ENCODE data around the gene OSGEP.

Gene OSGEP

DNA sequence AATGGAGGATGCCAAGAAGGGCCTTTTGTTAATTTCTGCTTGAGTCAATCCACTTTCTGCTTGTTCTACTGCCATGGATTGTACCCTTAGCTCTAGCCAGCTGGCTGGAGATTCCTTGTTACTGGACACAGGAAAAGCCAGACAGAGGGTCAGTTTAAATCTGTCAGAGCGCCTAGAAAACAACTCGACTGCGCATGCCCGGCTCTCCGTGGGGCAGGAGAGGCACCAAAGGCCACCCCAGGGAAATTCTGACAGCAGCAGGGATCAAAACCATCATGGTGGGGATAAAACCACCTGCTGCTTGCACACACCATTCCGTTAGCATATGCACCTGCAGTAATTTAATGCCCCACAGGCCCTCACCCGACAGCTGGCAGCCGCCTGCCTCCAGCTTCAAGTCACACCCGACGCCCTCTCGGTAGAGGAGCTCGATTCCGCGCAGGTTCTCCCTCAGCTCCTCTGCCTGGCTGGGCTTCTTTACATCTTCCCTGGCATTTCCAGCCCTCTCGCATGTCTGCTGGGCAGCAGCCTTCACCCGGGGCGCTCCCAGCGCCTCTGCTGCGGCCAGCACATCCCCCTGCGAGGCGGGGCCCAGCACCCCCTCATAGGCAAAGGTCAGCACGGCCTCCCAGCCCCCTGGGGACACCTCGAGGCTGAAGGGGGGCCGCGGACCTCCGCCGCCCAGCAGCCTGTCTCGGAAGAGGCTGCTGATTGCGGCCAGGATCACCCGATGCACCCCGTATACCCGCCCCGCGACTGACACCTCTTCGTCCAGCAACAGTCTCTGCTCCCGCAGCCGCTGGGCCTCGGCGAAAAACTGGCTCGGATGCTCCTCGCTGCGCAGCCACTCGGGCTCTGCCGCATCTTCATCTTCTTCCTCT is 19.7 kb downstream of the OSGEP start:
- no peak for DNase-seq (ENCODE audit: low read depth in 2 of 3, low spot score in 1 of 3)

GRCh38 chr14:20429801-20430669 is 24.6 kb downstream of the OSGEP start:
- no peak for DNase-seq (ENCODE audit: low read depth in 2 of 3, low spot score in 1 of 3)

- DNase-seq (ENCODE audit: low read depth in 2 of 3, low spot score in 1 of 3): no peak
These were observed 25.8 kb downstream of the OSGEP start for GRCh38 chr14:20428802-20429201.

DNA sequence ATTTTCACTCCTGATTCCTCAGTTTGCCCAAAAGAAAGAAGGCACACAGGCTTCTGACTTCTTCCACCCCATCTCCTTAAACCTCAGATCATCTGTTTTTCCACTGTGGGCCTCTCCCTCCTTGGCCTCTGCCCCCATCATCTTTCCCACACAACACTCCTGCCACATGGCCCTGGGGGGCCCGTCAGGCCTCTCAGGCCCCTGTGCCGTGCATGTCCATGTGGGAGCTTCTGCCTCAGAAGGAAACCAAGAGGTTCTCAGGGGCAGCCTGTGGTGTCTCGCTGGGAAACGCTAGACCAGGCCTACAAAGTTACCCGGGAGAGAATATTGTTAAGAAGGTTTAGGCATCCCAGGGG is 26.6 kb downstream of the OSGEP start:
- no peak for DNase-seq (ENCODE audit: low read depth in 2 of 3, low spot score in 1 of 3)

DNA sequence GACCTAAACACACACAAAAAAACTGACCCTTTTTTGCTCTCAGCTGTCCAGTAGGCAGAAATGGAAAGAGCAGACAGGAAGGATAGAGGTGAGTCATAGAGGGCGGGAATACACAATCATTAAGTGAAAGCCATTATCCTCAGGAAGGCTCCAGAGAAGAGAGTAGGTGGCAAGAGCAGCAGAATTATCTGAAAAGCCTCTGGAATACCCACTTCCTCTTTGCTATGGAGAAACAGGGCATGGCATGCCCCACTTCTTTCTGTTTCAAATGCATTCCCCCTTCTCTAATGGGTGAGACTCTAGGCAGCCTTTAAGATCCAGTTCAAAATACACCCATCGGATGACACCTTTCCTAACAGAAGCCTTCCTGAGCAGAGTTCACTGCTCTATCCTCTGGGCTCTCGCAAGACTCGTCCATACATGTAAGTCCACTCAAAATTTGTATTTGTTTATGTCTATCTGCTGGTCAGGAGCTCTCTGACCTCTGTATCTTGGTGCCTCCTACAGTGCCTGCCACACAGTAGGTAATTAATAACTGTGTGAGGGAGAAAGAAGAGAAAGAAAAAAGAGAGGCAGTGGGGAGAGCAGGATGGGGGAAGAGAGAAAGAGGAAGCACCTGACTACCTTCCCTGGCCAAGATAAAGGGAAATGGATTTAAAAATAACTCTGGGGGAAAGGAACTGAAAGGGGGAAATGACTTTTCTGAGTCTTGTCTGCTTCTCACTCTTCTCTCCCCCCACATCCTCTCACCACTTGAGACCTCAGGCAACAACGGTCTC is 27.2 kb downstream of the OSGEP start:
- DNase-seq (ENCODE audit: low read depth in 2 of 3, low spot score in 1 of 3): no peak

DNA sequence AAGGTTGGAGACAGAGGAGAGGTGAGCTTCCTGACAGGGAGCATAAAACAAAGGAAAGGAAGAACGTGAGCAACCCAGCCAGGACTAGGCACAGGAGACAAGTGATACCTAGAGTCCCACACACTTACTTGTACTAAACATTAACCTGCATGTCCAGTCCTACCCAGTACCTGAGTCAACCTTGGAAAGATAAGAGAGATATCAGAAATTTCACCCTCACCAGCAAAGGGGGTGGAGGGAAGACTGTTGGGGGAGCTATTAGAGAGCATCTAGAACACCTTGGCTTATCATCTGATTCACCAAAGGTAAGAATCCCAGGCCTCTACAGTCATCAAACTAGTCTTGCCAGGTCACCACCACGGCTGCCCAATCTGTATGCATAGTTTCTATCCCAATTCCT is 29.8 kb downstream of the OSGEP start:
- DNase-seq (ENCODE audit: low read depth in 2 of 3, low spot score in 1 of 3): no peak

- DNase-seq (ENCODE audit: low read depth in 2 of 3, low spot score in 1 of 3): no peak
These were observed 31.7 kb downstream of the OSGEP start for GRCh38 chr14:20422886-20423285.

DNA sequence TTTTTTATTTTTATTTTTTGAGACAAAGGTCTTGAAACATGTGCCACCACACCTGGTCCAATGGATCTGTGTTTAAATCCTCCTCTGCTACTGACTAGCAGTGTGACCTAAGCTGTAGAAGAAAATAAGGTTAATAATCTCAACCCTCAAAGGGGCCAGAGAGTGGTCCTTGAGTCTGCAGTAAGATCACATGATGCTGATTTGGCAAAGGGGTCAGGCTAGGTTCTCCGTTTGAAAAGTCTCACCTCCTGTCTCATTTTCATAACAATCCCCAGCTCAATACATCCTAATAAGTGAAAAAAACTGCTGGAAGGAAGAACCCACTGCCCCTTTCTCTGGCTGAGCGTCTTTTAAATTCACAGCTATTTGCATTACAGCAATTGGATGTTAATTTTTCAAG is 33.3 kb downstream of the OSGEP start:
- no peak for DNase-seq (ENCODE audit: low read depth in 2 of 3, low spot score in 1 of 3)

DNA sequence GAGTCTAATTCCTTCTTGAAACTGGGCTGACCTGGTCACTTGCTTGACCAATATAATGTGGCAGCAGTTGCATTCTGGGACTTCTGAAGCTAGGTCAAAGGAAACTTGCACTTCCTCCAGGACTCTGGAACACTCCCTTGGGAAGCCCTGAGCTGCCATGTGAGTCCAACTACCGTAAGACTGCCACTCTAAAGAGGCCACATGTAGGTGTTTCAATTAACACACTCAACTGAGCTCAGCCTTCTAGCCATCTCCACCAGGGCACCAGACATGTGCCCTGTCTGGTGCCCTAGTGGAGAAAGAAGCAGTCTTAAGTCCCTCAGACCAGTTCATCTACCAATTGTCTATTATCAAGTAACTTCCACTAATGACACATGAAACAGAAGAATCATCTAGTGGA is 35.2 kb downstream of the OSGEP start:
- DNase-seq (ENCODE audit: low read depth in 2 of 3, low spot score in 1 of 3): no peak

DNA sequence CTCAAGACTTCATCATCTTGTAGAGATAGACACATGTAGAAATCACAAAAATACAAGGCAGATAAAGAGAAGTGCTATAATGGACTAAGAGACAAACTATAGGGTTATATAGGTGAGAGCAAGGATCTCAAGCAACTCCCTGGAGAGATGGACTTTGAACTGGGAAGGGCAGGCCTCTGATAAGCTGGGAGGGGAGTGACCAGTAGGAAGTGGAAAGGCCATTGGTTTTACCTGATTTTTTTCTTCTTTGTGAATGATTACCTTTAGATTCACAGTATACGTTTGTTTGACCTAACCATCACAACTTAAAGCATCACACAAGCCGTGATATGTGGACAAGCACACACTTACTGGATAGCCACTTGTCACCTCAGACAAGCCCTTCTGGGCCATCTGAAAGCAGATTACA is 36.1 kb downstream of the OSGEP start:
- no peak for DNase-seq (ENCODE audit: low read depth in 2 of 3, low spot score in 1 of 3)

GRCh38 chr14:20417250-20418186 is 37.1 kb downstream of the OSGEP start:
- no peak for DNase-seq (ENCODE audit: low read depth in 2 of 3, low spot score in 1 of 3)

DNA sequence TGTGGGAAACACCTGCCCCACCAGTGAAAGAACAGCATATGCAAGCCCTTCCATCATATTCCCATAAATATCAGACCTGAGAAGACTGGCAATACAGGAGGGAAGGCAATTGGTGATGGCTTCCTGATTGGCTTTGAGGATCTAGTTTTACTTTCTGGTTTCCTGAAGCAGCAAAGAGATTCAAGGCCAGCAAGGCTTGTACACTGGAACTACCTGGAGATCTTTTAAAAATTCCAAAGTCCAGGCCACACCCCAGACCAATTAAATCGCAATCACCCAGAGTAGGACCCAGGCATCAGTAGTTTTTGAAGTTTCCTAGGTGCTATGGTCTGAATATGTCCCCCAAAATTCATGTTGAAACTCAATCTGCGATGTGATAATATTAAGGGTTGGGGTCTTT is 38.4 kb downstream of the OSGEP start:
- no peak for DNase-seq (ENCODE audit: low read depth in 2 of 3, low spot score in 1 of 3)

GRCh38 chr14:20415782-20416206 is 38.8 kb downstream of the OSGEP start:
- DNase-seq (ENCODE audit: low read depth in 2 of 3, low spot score in 1 of 3): peak in 1 of 3 donors; percentile 51

DNA sequence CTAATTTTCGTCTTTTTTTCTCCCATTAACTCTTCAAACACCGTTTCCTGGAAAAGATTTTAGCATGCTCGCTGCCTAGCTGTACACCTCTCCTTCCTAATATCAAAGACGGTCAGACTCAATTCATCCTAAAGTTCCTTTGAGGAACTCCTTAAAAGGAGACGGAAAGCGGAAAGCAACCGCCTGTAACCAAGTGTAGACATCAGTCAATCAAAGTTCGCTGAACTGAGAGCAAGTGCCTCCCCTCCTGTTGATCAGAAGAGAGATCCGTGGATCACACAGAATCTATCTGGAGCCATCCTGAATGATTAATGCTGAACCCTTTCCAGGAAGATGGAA is 40.9 kb downstream of the OSGEP start:
- DNase-seq (ENCODE audit: low read depth in 2 of 3, low spot score in 1 of 3): no peak

DNA sequence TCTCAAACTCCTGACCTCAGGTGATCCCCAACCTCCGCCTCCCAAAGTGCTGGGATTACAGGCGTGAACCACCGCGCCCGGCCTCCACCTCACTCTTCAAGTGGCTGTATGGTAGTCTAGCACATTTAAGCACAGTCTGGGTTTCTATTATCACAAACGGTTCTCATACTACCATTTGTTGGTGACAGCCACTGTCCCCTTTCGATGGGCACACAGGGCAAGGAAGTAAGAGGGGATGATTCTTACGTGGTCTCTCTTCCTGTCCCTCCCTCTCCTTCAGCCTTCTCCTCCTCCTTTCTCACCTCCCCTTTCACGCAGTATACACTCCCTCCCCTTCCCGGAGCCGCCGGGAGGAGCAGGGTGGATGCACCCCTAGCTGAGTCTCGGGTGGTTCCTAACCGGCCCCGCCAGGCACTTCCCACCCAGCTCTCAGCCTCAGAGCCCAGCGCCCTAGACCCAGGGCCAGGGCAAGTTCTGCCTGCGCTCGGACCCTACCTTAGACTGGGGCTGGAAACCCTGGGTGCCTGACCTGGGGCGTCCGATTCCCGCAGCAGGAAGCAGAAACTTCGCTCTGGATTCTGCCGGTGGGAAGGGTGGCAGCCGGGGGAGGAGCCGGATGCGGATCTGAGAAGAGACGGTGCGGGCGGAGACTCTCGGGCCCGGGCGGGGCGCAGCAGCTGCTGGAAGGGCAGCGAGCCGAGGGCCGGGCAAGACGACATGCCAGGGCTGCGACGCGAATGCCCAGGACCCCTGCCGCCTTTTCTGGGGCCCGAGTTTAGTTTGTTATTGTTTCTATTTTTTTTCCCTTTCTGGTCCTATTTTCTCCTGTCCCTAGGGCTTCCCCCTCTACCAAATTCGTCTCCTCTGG is 41.5 kb downstream of the OSGEP start, which contains the start of gene TEP1:
Gene TEP1, minus strand, starts transcription at position 626 of the 868 bp plus-strand sequence. CDS start 5,062 bp downstream, outside the sequence.
- peak; percentile 57 to 77 (median 58) for DNase-seq (ENCODE audit: low read depth in 2 of 3, low spot score in 1 of 3)

- no peak for DNase-seq (ENCODE audit: low read depth in 2 of 3, low spot score in 1 of 3)
These were observed 42.2 kb downstream of the OSGEP start for GRCh38 chr14:20412411-20412810.

DNA sequence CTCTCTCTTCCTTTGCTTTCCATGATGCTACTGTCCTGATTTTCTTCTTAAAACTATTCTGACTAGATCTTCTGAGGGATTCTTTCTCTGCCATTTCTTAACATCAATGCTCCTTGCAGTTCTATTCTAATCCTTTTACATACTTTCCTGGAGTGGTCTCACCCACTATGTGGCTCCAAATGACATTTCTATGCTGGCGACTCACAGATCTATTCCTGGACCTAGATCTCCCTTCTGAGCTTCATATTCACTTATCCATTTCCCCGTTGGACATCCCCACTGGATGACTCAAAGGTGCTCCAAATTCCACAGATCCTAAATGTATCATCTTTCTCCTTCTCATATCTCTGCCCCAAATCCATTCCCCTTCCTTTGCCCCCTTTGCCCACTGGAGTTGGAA is 45.4 kb downstream of the OSGEP start:
- no peak for DNase-seq (ENCODE audit: low read depth in 2 of 3, low spot score in 1 of 3)

DNA sequence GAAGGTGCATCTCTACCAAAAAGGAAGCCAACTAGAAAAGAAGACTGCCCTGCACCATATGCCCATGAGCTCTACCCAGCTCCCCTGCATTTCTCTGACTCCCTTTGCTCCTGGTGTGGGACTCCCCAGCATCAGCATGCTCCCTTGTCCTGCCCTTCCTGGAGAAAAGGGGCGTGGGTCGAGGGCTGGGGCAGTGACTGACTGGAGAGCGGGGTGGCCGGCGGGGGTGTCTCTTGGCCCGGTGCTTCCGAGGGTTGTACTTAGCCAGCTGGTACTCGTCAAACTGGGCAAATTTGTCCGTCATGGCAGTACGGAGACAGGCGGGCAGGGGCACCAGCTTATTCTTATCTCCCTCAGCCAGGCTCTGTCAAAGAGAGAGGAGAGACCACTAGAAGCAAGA is 51.1 kb downstream of the OSGEP start:
- no peak for DNase-seq (ENCODE audit: low read depth in 2 of 3, low spot score in 1 of 3)

GRCh38 chr14:20400965-20401593 is 53.5 kb downstream of the OSGEP start:
- peak in 1 of 3 donors; percentile 35 for DNase-seq (ENCODE audit: low read depth in 2 of 3, low spot score in 1 of 3)

Data from stimulated activated CD4-positive, alpha-beta T cell treated with anti-CD3 and anti-CD28 coated beads, Interleukin-12 subunit alpha, Interleukin-12 subunit beta, amount 100 ng/mL, for 48 hours (primary cell).